ENCODE results near the gene LGALS7. TPM values are rescaled to one million over a fixed set of nuclear protein-coding genes. Genes with fewer than 3 reads are reported as not detected.
"Not testable (repeated sequence)": the region's sequence is repeated elsewhere in the genome, so short reads cannot be mapped to it uniquely, and the experiment has no call there.

LGALS7 gene
- polyA plus RNA-seq, 1 donor from 2014 or later = not detected

DNA sequence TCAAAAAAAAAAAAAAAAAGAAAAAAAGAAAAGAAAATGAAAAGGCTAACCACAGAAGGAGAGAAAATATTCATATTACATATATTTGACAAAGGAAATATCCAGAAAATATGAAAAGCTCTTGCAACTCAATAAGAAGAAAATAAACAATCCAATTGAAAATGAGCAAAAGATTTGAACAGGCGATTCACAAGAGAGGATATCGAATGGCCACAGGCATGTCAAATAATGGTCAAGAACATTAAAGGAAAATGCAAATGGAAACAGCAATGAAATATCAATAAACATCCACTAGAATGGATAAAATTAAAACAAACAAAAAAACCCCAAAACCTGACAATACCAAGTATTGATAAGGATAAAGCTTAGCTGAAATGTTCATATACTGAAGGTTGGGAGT, 8.1 kb downstream of the LGALS7 start:
- Histone ChIP-seq H3K27me3 (ENCODE audit: insufficient read depth, low read depth, low read length) (no peaks in the 10 kb centered on the region), H3K36me3 (ENCODE audit: insufficient read depth, low read length) (no peaks in the 10 kb centered on the region), H3K9me3 (ENCODE audit: low read length) (no peaks in the 10 kb centered on the region), H3K4me2 (ENCODE audit: low read length) (no peak overlapping the region), H2AFZ (ENCODE audit: low read depth, low read length) (no peak overlapping the region), H4K20me1 (ENCODE audit: insufficient read depth) (no peaks in the 10 kb centered on the region), H3K79me2 (replicated peaks; ENCODE audit: insufficient read depth, low read length) (no peaks in the 10 kb centered on the region), H3K9ac (ENCODE audit: low read length) (no peak overlapping the region), H3F3A (ENCODE audit: insufficient read depth, low read length, poor library complexity, severe bottlenecking) (no peaks in the 10 kb centered on the region), H3K4me3 (ENCODE audit: low read length) (no peak overlapping the region), H3K9me2 (ENCODE audit: insufficient read depth, low read length) (no peaks in the 10 kb centered on the region), H3K27ac (ENCODE audit: low read length) (no peak overlapping the region)
- no peak for TF ChIP-seq POLR2AphosphoS5 (IDR thresholded peaks at IDR 0.05)
- TF ChIP-seq, protein P1, sequence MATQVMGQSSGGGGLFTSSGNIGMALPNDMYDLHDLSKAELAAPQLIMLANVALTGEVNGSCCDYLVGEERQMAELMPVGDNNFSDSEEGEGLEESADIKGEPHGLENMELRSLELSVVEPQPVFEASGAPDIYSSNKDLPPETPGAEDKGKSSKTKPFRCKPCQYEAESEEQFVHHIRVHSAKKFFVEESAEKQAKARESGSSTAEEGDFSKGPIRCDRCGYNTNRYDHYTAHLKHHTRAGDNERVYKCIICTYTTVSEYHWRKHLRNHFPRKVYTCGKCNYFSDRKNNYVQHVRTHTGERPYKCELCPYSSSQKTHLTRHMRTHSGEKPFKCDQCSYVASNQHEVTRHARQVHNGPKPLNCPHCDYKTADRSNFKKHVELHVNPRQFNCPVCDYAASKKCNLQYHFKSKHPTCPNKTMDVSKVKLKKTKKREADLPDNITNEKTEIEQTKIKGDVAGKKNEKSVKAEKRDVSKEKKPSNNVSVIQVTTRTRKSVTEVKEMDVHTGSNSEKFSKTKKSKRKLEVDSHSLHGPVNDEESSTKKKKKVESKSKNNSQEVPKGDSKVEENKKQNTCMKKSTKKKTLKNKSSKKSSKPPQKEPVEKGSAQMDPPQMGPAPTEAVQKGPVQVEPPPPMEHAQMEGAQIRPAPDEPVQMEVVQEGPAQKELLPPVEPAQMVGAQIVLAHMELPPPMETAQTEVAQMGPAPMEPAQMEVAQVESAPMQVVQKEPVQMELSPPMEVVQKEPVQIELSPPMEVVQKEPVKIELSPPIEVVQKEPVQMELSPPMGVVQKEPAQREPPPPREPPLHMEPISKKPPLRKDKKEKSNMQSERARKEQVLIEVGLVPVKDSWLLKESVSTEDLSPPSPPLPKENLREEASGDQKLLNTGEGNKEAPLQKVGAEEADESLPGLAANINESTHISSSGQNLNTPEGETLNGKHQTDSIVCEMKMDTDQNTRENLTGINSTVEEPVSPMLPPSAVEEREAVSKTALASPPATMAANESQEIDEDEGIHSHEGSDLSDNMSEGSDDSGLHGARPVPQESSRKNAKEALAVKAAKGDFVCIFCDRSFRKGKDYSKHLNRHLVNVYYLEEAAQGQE (IDR thresholded peaks at IDR 0.05; ENCODE audit: borderline replicate concordance) = no peak
- TF ChIP-seq MXI1 (conservative IDR thresholded peaks at IDR 0.05; ENCODE audit: poor library complexity, severe bottlenecking) = no peak
- TF ChIP-seq EP300 (conservative IDR thresholded peaks at IDR 0.05; ENCODE audit: poor library complexity, severe bottlenecking) = no peak
- no peak for TF ChIP-seq CTCF (IDR thresholded peaks at IDR 0.05; ENCODE audit: poor library complexity, severe bottlenecking)
- TF ChIP-seq EZH2 (IDR thresholded peaks at IDR 0.05; ENCODE audit: borderline replicate concordance, insufficient read depth, low read length, poor library complexity, severe bottlenecking) = no peak
- no peak for TF ChIP-seq TAF1 (IDR thresholded peaks at IDR 0.05; ENCODE audit: low read depth)
- no peak for TF ChIP-seq SMC3 (conservative IDR thresholded peaks at IDR 0.05; ENCODE audit: poor library complexity)

DNA sequence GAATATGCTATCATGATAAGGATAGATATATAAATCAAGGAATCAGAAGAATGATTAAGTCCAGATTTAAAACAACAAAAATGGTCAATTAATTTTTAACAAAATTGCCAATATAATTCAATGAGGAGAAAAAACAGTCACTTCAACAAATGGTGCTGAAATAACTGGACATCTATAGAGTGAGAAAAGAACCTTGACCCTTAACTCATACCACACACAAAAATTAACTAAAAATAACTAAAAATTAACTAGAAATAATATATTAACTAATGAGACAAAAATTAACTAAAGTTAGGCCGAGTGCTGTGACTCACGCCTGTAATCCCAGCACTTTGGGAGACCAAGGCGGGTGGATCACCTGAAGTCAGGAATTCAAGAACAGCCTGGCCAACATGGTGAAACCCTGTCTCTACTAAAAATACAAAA, 9.5 kb downstream of the LGALS7 start:
- no peaks in the 10 kb centered on the region for H3K79me2 ChIP-seq (replicated peaks; ENCODE audit: insufficient read depth, low read length)
- no peaks in the 10 kb centered on the region for H3K9me2 ChIP-seq (ENCODE audit: insufficient read depth, low read length)
- H4K20me1 ChIP-seq (ENCODE audit: insufficient read depth) = no peaks in the 10 kb centered on the region
- H3K4me3 ChIP-seq (ENCODE audit: low read length) = no peak overlapping the region
- no peak for TF ChIP-seq CTCF (IDR thresholded peaks at IDR 0.05; ENCODE audit: poor library complexity, severe bottlenecking)
- TF ChIP-seq POLR2AphosphoS5 (IDR thresholded peaks at IDR 0.05) = no peak
- TF ChIP-seq MXI1 (conservative IDR thresholded peaks at IDR 0.05; ENCODE audit: poor library complexity, severe bottlenecking) = no peak
- no peak for TF ChIP-seq EP300 (conservative IDR thresholded peaks at IDR 0.05; ENCODE audit: poor library complexity, severe bottlenecking)
- TF ChIP-seq SMC3 (conservative IDR thresholded peaks at IDR 0.05; ENCODE audit: poor library complexity) = no peak
- no peak for TF ChIP-seq RAD21 (conservative IDR thresholded peaks at IDR 0.05)
- TF ChIP-seq, protein P1 (IDR thresholded peaks at IDR 0.05; ENCODE audit: borderline replicate concordance) = no peak
- TF ChIP-seq EZH2 (IDR thresholded peaks at IDR 0.05; ENCODE audit: borderline replicate concordance, insufficient read depth, low read length, poor library complexity, severe bottlenecking) = no peak
- no peak for TF ChIP-seq TAF1 (IDR thresholded peaks at IDR 0.05; ENCODE audit: low read depth)
- no peak overlapping the region for H2AFZ ChIP-seq (ENCODE audit: low read depth, low read length)
- no peak overlapping the region for H3K9ac ChIP-seq (ENCODE audit: low read length)
- no peaks in the 10 kb centered on the region for H3K36me3 ChIP-seq (ENCODE audit: insufficient read depth, low read length)
- H3K9me3 ChIP-seq (ENCODE audit: low read length) = no peaks in the 10 kb centered on the region
- H3K27me3 ChIP-seq (ENCODE audit: insufficient read depth, low read depth, low read length) = no peaks in the 10 kb centered on the region
- H3F3A ChIP-seq (ENCODE audit: insufficient read depth, low read length, poor library complexity, severe bottlenecking) = no peaks in the 10 kb centered on the region
- H3K27ac ChIP-seq (ENCODE audit: low read length) = no peak overlapping the region
- H3K4me2 ChIP-seq (ENCODE audit: low read length) = no peak overlapping the region

DNA sequence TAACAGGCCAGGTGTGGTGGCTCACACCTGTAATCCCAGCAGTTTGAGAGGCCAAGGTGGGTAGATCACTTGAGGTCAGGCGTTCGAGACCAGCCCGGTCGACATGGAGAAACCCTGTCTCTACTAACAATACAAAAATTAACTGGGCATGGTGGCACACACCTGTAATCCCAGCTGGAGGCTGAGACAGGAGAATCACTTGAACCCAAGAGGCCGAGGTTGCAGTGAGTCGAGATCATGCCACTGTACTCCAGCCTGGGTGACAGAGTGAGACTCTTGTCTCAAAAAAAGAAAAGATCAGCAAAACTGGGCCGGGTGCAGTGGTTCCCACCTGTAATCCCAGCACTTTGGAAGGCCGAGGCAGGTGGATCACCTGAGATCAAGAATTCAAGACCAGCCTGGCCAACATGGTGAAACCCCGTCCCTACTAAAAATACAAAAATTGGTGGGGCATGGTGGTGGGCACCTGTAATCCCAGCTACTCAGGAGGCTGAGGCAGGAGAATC, 11.4 kb downstream of the LGALS7 start:
- H3K27me3 ChIP-seq (ENCODE audit: insufficient read depth, low read depth, low read length); H3K27ac ChIP-seq (ENCODE audit: low read length); H3K4me3 ChIP-seq (ENCODE audit: low read length); H3K9ac ChIP-seq (ENCODE audit: low read length); H3K4me2 ChIP-seq (ENCODE audit: low read length); H3K9me3 ChIP-seq (ENCODE audit: low read length); H3F3A ChIP-seq (ENCODE audit: insufficient read depth, low read length, poor library complexity, severe bottlenecking); H3K9me2 ChIP-seq (ENCODE audit: insufficient read depth, low read length); H3K79me2 ChIP-seq (replicated peaks; ENCODE audit: insufficient read depth, low read length); H4K20me1 ChIP-seq (ENCODE audit: insufficient read depth); H2AFZ ChIP-seq (ENCODE audit: low read depth, low read length); H3K36me3 ChIP-seq (ENCODE audit: insufficient read depth, low read length): not testable (repeated sequence)

All from neural cell (in vitro differentiated cells).